Measurements from ENCODE around the gene DLGAP1. TPM values are rescaled to one million over a fixed set of nuclear protein-coding genes. Genes with fewer than 3 reads are reported as not detected.

The DLGAP1 gene
- total RNA-seq, 1 donor from 2014 or later, result 0.05 TPM

GRCh38 chr18:3616744-3617143 is 838.4 kb downstream of the DLGAP1 start:
- DNase-seq (ENCODE audit: extremely low spot score, unreplicated experiment), result no peak
- Mint-ChIP-seq H3K36me3 (ENCODE audit: unreplicated experiment) (no peaks in the 10 kb centered on the region), H3K27ac (ENCODE audit: unreplicated experiment) (no peak overlapping the region), H3K9me3 (ENCODE audit: unreplicated experiment) (no peaks in the 10 kb centered on the region), H3K4me1 (ENCODE audit: unreplicated experiment) (peaks cover 18% of the 10 kb centered on the region), H3K4me3 (ENCODE audit: unreplicated experiment) (no peak overlapping the region), H3K27me3 (ENCODE audit: unreplicated experiment) (no peaks in the 10 kb centered on the region)
- no peak for TF ChIP-seq CTCF (IDR thresholded peaks at IDR 0.05)

- Mint-ChIP-seq H3K27me3 (ENCODE audit: unreplicated experiment) (no peaks in the 10 kb centered on the region), H3K27ac (ENCODE audit: unreplicated experiment) (no peak overlapping the region), H3K4me3 (ENCODE audit: unreplicated experiment) (no peak overlapping the region), H3K9me3 (ENCODE audit: unreplicated experiment) (no peaks in the 10 kb centered on the region), H3K4me1 (ENCODE audit: unreplicated experiment) (peaks cover 20% of the 10 kb centered on the region), H3K36me3 (ENCODE audit: unreplicated experiment) (no peaks in the 10 kb centered on the region)
- no peak for DNase-seq (ENCODE audit: extremely low spot score, unreplicated experiment)
- TF ChIP-seq CTCF (IDR thresholded peaks at IDR 0.05), result no peak
Observed at GRCh38 chr18:3616142-3616541, 839.0 kb downstream of the DLGAP1 start.

- no peak for TF ChIP-seq CTCF (IDR thresholded peaks at IDR 0.05)
- Mint-ChIP-seq H3K36me3 (ENCODE audit: unreplicated experiment) (no peaks in the 10 kb centered on the region), H3K27ac (ENCODE audit: unreplicated experiment) (no peak overlapping the region)
Observed at GRCh38 chr18:3615374-3615985, 839.6 kb downstream of the DLGAP1 start.

GRCh38 chr18:3612315-3612714 is 842.8 kb downstream of the DLGAP1 start:
- H3K27me3 Mint-ChIP-seq (ENCODE audit: unreplicated experiment), result no peaks in the 10 kb centered on the region
- H3K9me3 Mint-ChIP-seq (ENCODE audit: unreplicated experiment), result no peaks in the 10 kb centered on the region
- no peak for DNase-seq (ENCODE audit: extremely low spot score, unreplicated experiment)
- no peak overlapping the region for H3K4me3 Mint-ChIP-seq (ENCODE audit: unreplicated experiment)
- H3K36me3 Mint-ChIP-seq (ENCODE audit: unreplicated experiment), result no peaks in the 10 kb centered on the region
- TF ChIP-seq CTCF (IDR thresholded peaks at IDR 0.05), result no peak
- peaks cover 28% of the 10 kb centered on the region for H3K4me1 Mint-ChIP-seq (ENCODE audit: unreplicated experiment)
- H3K27ac Mint-ChIP-seq (ENCODE audit: unreplicated experiment), result peak overlapping the region; percentile 87

More at GRCh38 chr18:3615374-3615985, 839.6 kb downstream of the DLGAP1 start:
- Mint-ChIP-seq H3K4me1 (ENCODE audit: unreplicated experiment) (peaks cover 21% of the 10 kb centered on the region), H3K4me3 (ENCODE audit: unreplicated experiment) (no peak overlapping the region), H3K27me3 (ENCODE audit: unreplicated experiment) (no peaks in the 10 kb centered on the region), H3K9me3 (ENCODE audit: unreplicated experiment) (no peaks in the 10 kb centered on the region)
- no peak for DNase-seq (ENCODE audit: extremely low spot score, unreplicated experiment)

- Mint-ChIP-seq H3K27ac (ENCODE audit: unreplicated experiment) (peak overlapping the region; percentile 87), H3K9me3 (ENCODE audit: unreplicated experiment) (no peaks in the 10 kb centered on the region), H3K4me1 (ENCODE audit: unreplicated experiment) (peaks cover 32% of the 10 kb centered on the region), H3K36me3 (ENCODE audit: unreplicated experiment) (no peaks in the 10 kb centered on the region), H3K4me3 (ENCODE audit: unreplicated experiment) (no peak overlapping the region), H3K27me3 (ENCODE audit: unreplicated experiment) (no peaks in the 10 kb centered on the region)
- no peak for DNase-seq (ENCODE audit: extremely low spot score, unreplicated experiment)
- TF ChIP-seq CTCF (IDR thresholded peaks at IDR 0.05), result no peak
Observed at GRCh38 chr18:3611313-3612090, 843.6 kb downstream of the DLGAP1 start.
